ENCODE data around the gene MUC4. TPM values are rescaled to one million over a fixed set of nuclear protein-coding genes. Genes with fewer than 3 reads are reported as not detected.
A peak's percentile ranks its signal among the peaks of the same experiment; 100 is the strongest.

MUC4 gene
- total and polyA plus RNA-seq, 8 donors, result 0.73 to 355 (median 37.5) TPM; not detected in 1

DNA sequence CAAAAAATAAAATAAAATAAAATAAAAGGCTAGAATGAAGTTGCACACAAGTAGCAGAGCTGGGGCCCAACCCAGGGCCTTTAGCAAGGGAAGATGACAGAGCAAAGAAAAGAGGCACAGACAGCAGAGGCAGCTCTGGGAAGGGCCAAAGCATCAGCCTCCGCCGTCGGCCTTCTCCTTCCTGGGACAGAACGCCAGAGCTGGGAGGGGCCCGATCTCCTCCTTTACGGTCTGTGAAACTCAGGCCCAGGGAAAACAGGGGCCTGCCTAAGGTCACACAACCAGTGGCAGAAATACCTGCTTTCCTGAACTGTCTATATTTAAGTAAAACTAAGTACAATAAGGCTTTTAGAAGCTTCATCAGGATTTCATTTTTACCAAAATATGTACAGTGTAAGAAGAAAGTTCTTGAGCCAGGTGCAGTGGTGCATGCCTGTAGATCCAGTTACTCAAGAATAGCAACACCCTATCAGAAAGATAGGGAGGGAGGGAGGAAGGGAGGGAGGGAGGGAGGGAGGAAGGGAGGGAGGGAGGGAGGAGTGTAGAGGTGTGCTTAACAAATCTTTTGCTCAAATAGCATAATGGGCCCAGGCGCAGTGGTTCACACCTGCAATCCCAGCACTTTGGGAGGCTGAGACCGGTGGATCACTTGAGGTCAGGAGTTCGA lies 43.0 kb upstream of the MUC4 start:
- 31 to 59% (median 38%) methylated on average over 9 of the region's 9 CpGs for WGBS, 5 donors
- Histone ChIP-seq H3K4me1 (peaks cover 9 to 31% (median 15%) of the 10 kb centered on the region in 4 donors), H3K36me3 (no peaks in the 10 kb centered on the region), H3K27me3 (no peaks in the 10 kb centered on the region), H3K9me3 (no peaks in the 10 kb centered on the region), H3K4me3 (no peak overlapping the region), H3K27ac (peak overlapping the region; percentile 15 to 76 (median 52))
- intact Hi-C loops (cut with DNase I; ENCODE audit: low total_unique reads), result no loop called here
- DNase-seq, result peak; percentile 42 to 62
- TF ChIP-seq EP300 (IDR thresholded peaks at IDR 0.05) (no peak), POLR2A (IDR thresholded peaks at IDR 0.05) (no peak), POLR2AphosphoS5 (IDR thresholded peaks at IDR 0.05) (no peak)
- TF ChIP-seq, protein P1, sequence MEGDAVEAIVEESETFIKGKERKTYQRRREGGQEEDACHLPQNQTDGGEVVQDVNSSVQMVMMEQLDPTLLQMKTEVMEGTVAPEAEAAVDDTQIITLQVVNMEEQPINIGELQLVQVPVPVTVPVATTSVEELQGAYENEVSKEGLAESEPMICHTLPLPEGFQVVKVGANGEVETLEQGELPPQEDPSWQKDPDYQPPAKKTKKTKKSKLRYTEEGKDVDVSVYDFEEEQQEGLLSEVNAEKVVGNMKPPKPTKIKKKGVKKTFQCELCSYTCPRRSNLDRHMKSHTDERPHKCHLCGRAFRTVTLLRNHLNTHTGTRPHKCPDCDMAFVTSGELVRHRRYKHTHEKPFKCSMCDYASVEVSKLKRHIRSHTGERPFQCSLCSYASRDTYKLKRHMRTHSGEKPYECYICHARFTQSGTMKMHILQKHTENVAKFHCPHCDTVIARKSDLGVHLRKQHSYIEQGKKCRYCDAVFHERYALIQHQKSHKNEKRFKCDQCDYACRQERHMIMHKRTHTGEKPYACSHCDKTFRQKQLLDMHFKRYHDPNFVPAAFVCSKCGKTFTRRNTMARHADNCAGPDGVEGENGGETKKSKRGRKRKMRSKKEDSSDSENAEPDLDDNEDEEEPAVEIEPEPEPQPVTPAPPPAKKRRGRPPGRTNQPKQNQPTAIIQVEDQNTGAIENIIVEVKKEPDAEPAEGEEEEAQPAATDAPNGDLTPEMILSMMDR (IDR thresholded peaks at IDR 0.05), result no peak

DNA sequence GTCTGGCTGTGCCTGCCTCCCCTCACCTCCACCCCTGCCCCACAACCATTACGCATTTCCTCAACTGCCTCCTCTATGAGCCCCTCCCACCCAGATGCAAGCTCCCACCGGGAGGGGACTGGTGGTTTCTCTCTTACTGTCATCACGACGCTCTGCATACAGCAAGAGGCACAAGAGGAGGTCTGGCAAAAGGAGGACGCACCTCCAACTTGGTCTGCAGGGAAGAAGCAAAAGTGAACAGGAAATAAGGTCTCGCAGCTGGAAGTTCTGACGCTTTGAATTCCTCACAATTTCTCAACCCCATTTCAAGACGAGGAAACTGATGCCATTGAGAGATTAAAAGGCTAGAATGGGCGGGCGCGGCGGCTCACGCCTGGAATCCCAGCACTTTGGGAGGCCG lies 42.3 kb upstream of the MUC4 start:
- peaks cover 5 to 27% (median 11%) of the 10 kb centered on the region in 4 donors for H3K4me1 ChIP-seq
- no peak overlapping the region for H3K4me3 ChIP-seq
- H3K27me3 ChIP-seq, result no peaks in the 10 kb centered on the region
- peak overlapping the region in 4 of 5 donors; percentile 15 to 76 (median 50) for H3K27ac ChIP-seq
- 69 to 76% (median 71%) methylated on average over 14 of the region's 14 CpGs for WGBS, 5 donors
- intact Hi-C loops (cut with DNase I; ENCODE audit: low total_unique reads), result no loop called here
- H3K36me3 ChIP-seq, result no peaks in the 10 kb centered on the region
- DNase-seq, result no peak
- TF ChIP-seq POLR2A (IDR thresholded peaks at IDR 0.05) (no peak), POLR2AphosphoS5 (IDR thresholded peaks at IDR 0.05) (no peak), EP300 (IDR thresholded peaks at IDR 0.05) (no peak)
- TF ChIP-seq, protein P1 (IDR thresholded peaks at IDR 0.05), result no peak
- no peaks in the 10 kb centered on the region for H3K9me3 ChIP-seq

DNA sequence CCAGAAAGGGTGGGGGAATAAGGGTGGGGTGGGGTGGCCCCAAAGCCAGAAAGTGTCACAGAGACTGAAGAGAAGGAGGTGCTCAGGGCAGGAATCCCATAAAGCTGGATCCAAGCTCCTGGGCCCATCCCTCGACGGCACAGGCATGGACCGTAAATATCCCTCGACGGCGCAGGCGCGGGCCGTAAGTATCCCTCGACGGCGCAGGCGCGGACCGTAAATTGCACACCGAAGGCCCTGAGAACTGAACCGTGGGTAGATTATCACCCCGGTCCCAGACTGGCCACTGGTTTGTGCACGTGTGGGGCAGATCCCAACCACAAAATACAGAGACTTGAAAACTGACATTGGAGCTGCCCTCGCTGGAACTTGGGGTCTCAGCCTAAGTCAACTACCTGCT lies 41.3 kb upstream of the MUC4 start:
- no peaks in the 10 kb centered on the region for H3K9me3 ChIP-seq
- no peak overlapping the region for H3K4me3 ChIP-seq
- H3K36me3 ChIP-seq, result no peaks in the 10 kb centered on the region
- intact Hi-C loops (cut with DNase I; ENCODE audit: low total_unique reads), result no loop called here
- DNase-seq, result no peak
- 92 to 97% (median 95%) methylated on average over 20 of the region's 20 CpGs for WGBS, 5 donors
- TF ChIP-seq, protein P1 (IDR thresholded peaks at IDR 0.05), result no peak
- no peak for TF ChIP-seq POLR2AphosphoS5 (IDR thresholded peaks at IDR 0.05)
- no peak for TF ChIP-seq EP300 (IDR thresholded peaks at IDR 0.05)
- TF ChIP-seq POLR2A (IDR thresholded peaks at IDR 0.05), result no peak
- H3K27ac ChIP-seq, result no peak overlapping the region
- H3K4me1 ChIP-seq, result peaks cover 5 to 29% (median 11%) of the 10 kb centered on the region in 4 donors
- no peaks in the 10 kb centered on the region for H3K27me3 ChIP-seq

DNA sequence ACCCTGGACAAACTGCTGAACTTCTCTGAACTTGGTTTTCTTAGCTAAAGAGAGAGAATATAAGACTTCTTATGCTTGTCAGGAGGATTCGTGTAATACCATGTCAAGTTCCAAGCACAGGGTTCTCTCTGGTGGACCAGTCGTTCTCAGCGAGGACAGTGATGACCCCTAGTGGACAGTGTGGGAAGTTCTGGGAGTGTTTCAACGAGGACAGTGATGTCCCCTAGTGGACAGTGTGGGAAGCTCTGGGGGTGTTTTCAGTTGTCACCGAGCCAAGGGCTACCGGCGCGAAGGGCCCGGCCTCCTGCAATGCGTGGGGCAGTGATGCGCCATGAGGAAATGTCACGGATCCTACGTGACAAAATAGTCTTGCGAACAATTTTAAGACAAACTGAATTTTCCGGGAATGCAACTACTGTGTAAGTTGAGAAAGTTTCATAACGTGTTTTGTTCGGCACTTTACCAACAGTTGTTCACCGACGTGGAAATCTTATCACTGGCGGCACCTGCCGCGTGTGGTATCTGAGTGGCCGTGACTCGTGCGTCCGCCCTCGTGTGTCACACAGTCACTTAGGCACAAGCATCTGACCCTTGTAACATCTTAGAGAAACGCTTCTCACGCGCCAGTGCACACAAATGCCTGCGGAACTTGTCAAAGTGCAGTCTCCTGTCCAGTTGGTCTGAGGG lies 39.3 kb upstream of the MUC4 start:
- WGBS, 5 donors, result 12 to 20% (median 16%) methylated on average over 31 of the region's 31 CpGs
- H3K27me3 ChIP-seq, result no peaks in the 10 kb centered on the region
- peak; percentile 94 to 96 for DNase-seq
- no peaks in the 10 kb centered on the region for H3K36me3 ChIP-seq
- TF ChIP-seq POLR2A (IDR thresholded peaks at IDR 0.05), result no peak
- no peak for TF ChIP-seq EP300 (IDR thresholded peaks at IDR 0.05)
- TF ChIP-seq POLR2AphosphoS5 (IDR thresholded peaks at IDR 0.05), result peak in 2 of 3 donors; percentile 38 to 87
- TF ChIP-seq, protein P1 (IDR thresholded peaks at IDR 0.05), result peak; percentile 29 to 100 (median 100)
- peaks cover 5 to 39% (median 15%) of the 10 kb centered on the region in 4 donors for H3K4me1 ChIP-seq
- intact Hi-C loops (cut with DNase I; ENCODE audit: low total_unique reads), result no loop called here
- H3K9me3 ChIP-seq, result no peaks in the 10 kb centered on the region
- H3K4me3 ChIP-seq, result peak overlapping the region in 2 of 4 donors; percentile 1 to 28
- H3K27ac ChIP-seq, result no peak overlapping the region

Measured in stomach (tissue), 9 donors.